BE2C (cell line): Measurements from ENCODE around the gene PTGFR.

Source experiments
- DNase-seq: peaks from one replicate; pipeline ENCODE4 v3.0.0-alpha.2; 2020
- H3K27me3 ChIP-seq: fragments of 250-450 bp; sonication (Bioruptor Pico); 2 replicates; pipeline ENCODE4 v1.5.1; 2020; ENCODE audit warnings: mild to moderate bottlenecking
- H3K36me3 ChIP-seq: fragments of 250-450 bp; sonication (Bioruptor Pico); 2 replicates; pipeline ENCODE4 v1.5.1; 2020; ENCODE audit warnings: mild to moderate bottlenecking
- H3K4me1 ChIP-seq: fragments of 250-450 bp; sonication (Bioruptor Pico); 2 replicates; pipeline ENCODE4 v1.5.1; 2020
- H3K4me3 ChIP-seq: 2 replicates; pipeline ENCODE4 v1.5.1; 2011; ENCODE audit warnings: low read depth, low read length
- H3K9me3 ChIP-seq: fragments of 250-450 bp; sonication (Bioruptor Pico); 2 replicates; pipeline ENCODE4 v1.5.1; 2020
- TF ChIP-seq, protein P1 (sequence below): IDR thresholded peaks from 2 replicates; pipeline ENCODE4 v1.5.1; 2012; ENCODE audit warnings: mild to moderate bottlenecking, low read depth, low read length

The PTGFR gene

DNA sequence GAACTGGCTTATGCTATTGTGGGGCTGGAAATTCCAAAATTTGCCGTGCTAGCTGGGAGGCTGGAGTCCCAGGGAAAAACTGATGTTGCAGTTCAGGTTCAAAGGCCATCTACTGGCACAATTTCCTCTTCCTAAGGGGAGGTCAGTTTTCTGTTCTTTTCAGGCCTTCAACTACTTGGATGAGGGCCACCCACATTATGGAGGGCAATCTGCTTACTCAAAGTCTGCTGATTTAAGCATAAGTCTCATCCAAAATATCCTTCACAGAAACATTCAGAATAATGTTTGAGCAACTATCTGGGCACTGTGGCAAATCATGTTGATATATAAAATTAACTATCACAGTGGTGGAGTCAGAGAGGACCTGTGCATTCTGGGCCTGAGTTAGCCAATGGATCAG lies 21.2 kb upstream of the PTGFR start:
- no peak overlapping the region for H3K4me3 ChIP-seq
- no peaks in the 10 kb centered on the region for H3K9me3 ChIP-seq
- TF ChIP-seq, protein P1, sequence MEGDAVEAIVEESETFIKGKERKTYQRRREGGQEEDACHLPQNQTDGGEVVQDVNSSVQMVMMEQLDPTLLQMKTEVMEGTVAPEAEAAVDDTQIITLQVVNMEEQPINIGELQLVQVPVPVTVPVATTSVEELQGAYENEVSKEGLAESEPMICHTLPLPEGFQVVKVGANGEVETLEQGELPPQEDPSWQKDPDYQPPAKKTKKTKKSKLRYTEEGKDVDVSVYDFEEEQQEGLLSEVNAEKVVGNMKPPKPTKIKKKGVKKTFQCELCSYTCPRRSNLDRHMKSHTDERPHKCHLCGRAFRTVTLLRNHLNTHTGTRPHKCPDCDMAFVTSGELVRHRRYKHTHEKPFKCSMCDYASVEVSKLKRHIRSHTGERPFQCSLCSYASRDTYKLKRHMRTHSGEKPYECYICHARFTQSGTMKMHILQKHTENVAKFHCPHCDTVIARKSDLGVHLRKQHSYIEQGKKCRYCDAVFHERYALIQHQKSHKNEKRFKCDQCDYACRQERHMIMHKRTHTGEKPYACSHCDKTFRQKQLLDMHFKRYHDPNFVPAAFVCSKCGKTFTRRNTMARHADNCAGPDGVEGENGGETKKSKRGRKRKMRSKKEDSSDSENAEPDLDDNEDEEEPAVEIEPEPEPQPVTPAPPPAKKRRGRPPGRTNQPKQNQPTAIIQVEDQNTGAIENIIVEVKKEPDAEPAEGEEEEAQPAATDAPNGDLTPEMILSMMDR, result no peak
- H3K4me1 ChIP-seq, result no peaks in the 10 kb centered on the region
- no peak for DNase-seq
- no peaks in the 10 kb centered on the region for H3K36me3 ChIP-seq
- H3K27me3 ChIP-seq, result no peaks in the 10 kb centered on the region

DNA sequence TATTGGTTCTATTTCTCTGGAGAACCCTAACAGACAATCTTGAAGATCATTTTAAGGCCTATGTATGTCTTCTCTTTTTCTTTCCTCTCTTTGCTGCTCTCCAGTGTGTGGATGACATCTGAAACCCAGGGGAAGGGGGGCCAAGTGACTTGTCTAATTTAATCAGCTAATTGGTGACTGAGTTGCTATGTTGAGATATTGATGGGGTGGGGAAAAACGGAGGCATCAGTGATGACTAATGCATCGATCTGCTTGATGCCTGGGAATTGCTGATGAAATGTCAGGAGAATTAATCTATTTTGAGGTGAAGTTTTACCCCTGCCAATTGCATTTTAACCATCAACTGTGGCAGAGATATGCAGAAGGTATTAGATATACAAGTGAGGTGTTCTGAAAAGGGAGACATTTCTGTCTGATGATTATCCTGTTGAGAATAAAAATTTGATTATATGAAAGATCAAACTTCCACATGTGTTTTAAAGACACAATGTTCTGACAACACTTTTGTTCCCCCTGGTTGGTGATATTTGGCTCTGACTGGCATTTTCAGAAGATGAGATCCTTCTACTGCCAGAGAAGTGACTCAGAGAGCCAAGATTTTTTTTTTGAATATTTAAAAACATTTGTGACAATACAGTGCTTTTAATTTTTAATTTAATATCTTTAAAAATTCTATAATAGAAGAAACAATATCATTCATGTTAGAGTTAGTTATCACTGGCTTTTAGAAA lies 18.7 kb upstream of the PTGFR start:
- DNase-seq, result no peak
- TF ChIP-seq, protein P1, result no peak
- H3K27me3 ChIP-seq, result no peaks in the 10 kb centered on the region
- no peaks in the 10 kb centered on the region for H3K36me3 ChIP-seq
- no peaks in the 10 kb centered on the region for H3K4me1 ChIP-seq
- no peak overlapping the region for H3K4me3 ChIP-seq
- no peaks in the 10 kb centered on the region for H3K9me3 ChIP-seq

DNA sequence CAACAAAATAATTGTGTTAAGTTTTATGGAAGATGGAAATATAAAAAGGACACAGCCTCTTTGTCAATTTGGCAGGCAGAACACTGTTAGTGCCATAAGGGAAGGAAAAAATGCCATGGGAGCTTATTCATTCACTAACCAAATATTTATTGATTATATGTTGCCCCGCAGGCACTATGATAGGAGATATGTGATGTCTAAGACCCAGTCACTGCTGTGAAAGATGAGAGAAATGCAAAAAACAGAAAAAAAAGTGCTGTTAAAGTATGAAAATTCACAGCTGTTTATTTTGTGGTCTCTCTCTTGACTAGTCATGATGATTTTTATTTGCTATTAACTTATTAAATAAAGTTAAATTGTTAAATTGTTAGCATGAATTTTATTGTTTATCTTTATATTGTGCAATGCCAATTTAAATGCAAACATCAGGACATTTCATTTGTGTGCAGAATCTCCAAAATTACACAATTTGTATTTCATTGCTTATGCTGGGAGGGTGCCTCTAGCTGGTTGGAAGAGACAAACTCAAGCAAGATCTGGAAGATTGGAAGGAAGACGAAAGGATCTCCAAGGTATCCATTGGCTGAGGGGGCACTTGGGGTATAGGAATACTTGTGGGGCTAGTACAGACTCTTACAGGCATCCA lies 17.8 kb upstream of the PTGFR start:
- H3K27me3 ChIP-seq, result no peaks in the 10 kb centered on the region
- no peaks in the 10 kb centered on the region for H3K36me3 ChIP-seq
- H3K4me1 ChIP-seq, result no peaks in the 10 kb centered on the region
- H3K9me3 ChIP-seq, result no peaks in the 10 kb centered on the region
- TF ChIP-seq, protein P1, result no peak
- H3K4me3 ChIP-seq, result no peak overlapping the region
- no peak for DNase-seq

DNA sequence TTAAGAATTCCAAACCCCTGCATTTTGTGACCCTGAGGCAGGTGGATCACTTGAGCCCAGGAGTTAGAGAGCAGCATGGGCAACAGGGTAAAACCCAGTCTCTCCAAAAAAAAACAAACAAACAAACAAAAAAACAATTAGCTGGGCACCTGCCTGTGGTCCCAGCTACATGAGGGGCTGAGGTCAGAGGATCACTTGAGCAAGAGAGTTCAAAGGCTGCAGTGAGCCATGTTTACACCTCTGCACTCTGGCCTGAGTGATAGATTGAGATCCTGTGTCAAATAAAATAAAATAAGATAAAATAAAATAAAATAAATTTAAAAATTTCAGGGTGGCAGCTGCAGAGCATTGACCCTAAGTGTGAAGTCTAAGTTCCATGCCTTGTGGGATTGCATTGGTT lies 16.7 kb upstream of the PTGFR start:
- Histone ChIP-seq H3K4me1 (no peaks in the 10 kb centered on the region), H3K27me3 (no peaks in the 10 kb centered on the region), H3K4me3 (no peak overlapping the region), H3K36me3 (no peaks in the 10 kb centered on the region), H3K9me3 (no peaks in the 10 kb centered on the region)
- no peak for DNase-seq
- TF ChIP-seq, protein P1, result no peak

DNA sequence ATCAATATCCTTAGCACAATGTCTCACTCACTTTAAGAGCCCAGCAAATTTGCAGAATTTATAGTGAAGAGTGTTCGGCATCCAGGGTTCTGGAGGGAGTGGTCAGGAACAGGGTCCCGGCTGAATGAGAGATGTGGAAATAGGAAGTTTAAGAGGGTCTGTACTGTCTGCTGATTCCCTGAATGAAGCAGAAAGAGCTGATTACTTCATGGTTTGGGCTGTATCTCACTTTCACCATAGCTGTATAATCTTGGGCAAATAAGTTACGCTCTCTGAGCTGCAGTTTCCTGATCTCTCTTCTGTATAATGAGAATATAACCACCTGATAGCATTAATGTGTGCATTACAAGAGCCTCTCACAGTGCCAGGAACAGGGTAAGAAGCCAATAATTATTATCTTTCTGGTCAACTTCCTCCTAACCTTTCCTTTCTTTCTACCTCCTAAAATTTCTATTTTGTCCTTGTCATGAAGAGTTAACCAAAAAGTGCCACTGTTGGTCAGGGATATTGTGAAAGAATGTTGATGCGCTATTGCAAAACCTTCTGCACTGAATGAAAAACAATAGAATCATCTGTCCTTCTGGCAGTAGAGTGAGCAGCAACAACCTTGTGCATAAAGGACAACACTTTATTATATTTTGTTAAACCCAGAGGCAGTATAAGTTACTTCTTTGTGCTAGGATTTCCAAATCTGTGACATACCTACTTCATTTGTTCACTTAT lies 14.7 kb upstream of the PTGFR start:
- TF ChIP-seq, protein P1, result no peak
- no peak for DNase-seq
- no peak overlapping the region for H3K4me3 ChIP-seq
- H3K4me1 ChIP-seq, result no peaks in the 10 kb centered on the region
- H3K27me3 ChIP-seq, result no peaks in the 10 kb centered on the region
- H3K36me3 ChIP-seq, result no peaks in the 10 kb centered on the region
- no peaks in the 10 kb centered on the region for H3K9me3 ChIP-seq

DNA sequence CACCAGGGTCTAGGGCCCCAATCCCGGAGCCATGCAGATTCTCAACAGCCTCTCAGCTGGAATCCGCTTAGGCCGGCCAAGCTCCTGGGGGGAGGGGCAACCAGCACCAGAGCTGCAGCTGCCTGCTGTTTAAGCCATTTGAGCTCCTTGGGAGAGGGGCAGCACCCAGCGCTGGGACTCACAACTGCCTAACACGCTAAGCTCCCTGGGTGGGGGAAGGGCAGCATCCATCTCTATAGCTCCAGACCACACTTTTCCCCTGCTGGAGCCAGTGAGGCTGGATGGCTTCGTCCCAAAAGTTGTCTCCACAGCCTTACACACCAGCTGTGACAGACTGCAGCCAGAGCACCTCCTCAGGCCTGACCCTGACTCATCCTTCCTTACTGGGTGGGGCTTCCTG lies 6.9 kb upstream of the PTGFR start:
- no peak for DNase-seq
- no peaks in the 10 kb centered on the region for H3K27me3 ChIP-seq
- TF ChIP-seq, protein P1, result no peak
- H3K4me1 ChIP-seq, result no peaks in the 10 kb centered on the region
- no peaks in the 10 kb centered on the region for H3K36me3 ChIP-seq
- no peak overlapping the region for H3K4me3 ChIP-seq
- no peaks in the 10 kb centered on the region for H3K9me3 ChIP-seq
